HCT116 (cell line): ENCODE results near the gene HOXD3. TPM values are rescaled to one million over a fixed set of nuclear protein-coding genes. Genes with fewer than 3 reads are reported as not detected.

ENCODE experiments used
- ATAC-seq: fragments of 200-7000 bp; cut with Tn5 transposase; 2 replicates; pipeline ENCODE4 v1.9.1; 2020; ENCODE audit warnings: mild to moderate bottlenecking, moderate library complexity
- BruUV-seq: library from RNA; stranded (reverse); fragments of 400-500 nt; replicated peaks from 2 replicates; lab custom pipeline; 2021; lab: Mats Ljungman, UMichigan
- CTCF ChIA-PET: fragments of 300-600 bp; sonication (Branson Sonifier 250); formaldehyde crosslinking; loops from one replicate; lab custom pipeline; 2021; ENCODE audit warnings: antibody characterized with exemption; lab: Charles Lee
- POLR2A ChIA-PET: fragments of 300-600, 350-600 bp; sonication (Branson Sonifier 250); formaldehyde crosslinking; loops from one replicate; lab custom pipeline; 2021; ENCODE audit warnings: antibody characterized with exemption; lab: Charles Lee
- RAD21 ChIA-PET, 2 experiments: fragments of 300-600 bp; sonication (Branson Sonifier 250); formaldehyde crosslinking; loops; one replicate each; lab custom pipeline; 2023; ENCODE audit warnings: low total read pairs in 2 of 2; ENCODE audit not compliant: uncharacterized antibody in 2 of 2, unreplicated experiment in 2 of 2, low non-redundant PET in 1 of 2; lab: Charles Lee
- DNase-seq: peaks from one replicate; pipeline ENCODE4 v3.0.0-alpha.2; 2010; ENCODE audit warnings: low read depth, low spot score
- H2AFZ ChIP-seq: fragments of 200-600 bp; shearing (Covaris generic), sonication (generic); 2 replicates; pipeline ENCODE4 v1.6.1; 2017; ENCODE audit warnings: low read depth, mixed run types, mixed read lengths, antibody characterized with exemption, low read length; ENCODE audit not compliant: poor library complexity, severe bottlenecking
- H3K27ac ChIP-seq: 2 replicates; pipeline ENCODE4 v1.5.1; 2012; ENCODE audit warnings: low read depth, low read length
- H3K27me3 ChIP-seq: fragments of 200-600 bp; sonication (generic); 2 replicates; pipeline ENCODE4 v1.6.1; 2016; ENCODE audit warnings: mixed run types, low read length, mixed read lengths; ENCODE audit not compliant: insufficient read depth
- H3K36me3 ChIP-seq, 2 experiments: fragments of 200-500 bp in 1 of 2; fragments of 200-600 bp in 1 of 2; sonication (Bioruptor generic) in 1 of 2; sonication (generic) in 1 of 2; 2 replicates each; pipeline versions ENCODE4 v1.5.1 to v1.6.1; 2014 to 2016; ENCODE audit warnings: low read length in 2 of 2, inconsistent platforms in 1 of 2, mixed read lengths in 1 of 2, mixed run types in 1 of 2; ENCODE audit not compliant: insufficient read depth in 2 of 2, control insufficient read depth in 1 of 2
- H3K4me1 ChIP-seq, 2 experiments: fragments of 200-600 bp in 1 of 2; sonication (generic) in 1 of 2; 2 replicates each; pipeline versions ENCODE4 v1.5.1 to v1.6.1; 2012 to 2017; ENCODE audit warnings: low read length in 2 of 2, inconsistent platforms in 1 of 2, mild to moderate bottlenecking in 1 of 2, mixed read lengths in 1 of 2, mixed run types in 1 of 2, moderate library complexity in 1 of 2; ENCODE audit not compliant: insufficient read depth in 2 of 2, control insufficient read depth in 1 of 2
- H3K4me2 ChIP-seq: fragments of 200-600 bp; sonication (generic); 2 replicates; pipeline ENCODE4 v1.6.1; 2017; ENCODE audit warnings: mixed run types, low read length, mixed read lengths
- H3K4me3 ChIP-seq, 2 experiments: fragments of 200-600 bp in 1 of 2; sonication (generic) in 1 of 2; replicated peaks in 1 of 2; 2 replicates each; pipeline ENCODE4 v1.5.1; 2011 to 2016; ENCODE audit warnings: low read length in 2 of 2, control low read depth in 1 of 2, low read depth in 1 of 2, mild to moderate bottlenecking in 1 of 2, mixed read lengths in 1 of 2, mixed run types in 1 of 2
- H3K79me2 ChIP-seq: fragments of 200-600 bp; sonication (generic); 2 replicates; pipeline ENCODE4 v1.6.1; 2017; ENCODE audit warnings: mild to moderate bottlenecking, mixed run types, low read length, moderate library complexity, mixed read lengths; ENCODE audit not compliant: insufficient read depth
- H3K9ac ChIP-seq: fragments of 200-600 bp; sonication (generic); 2 replicates; pipeline ENCODE4 v1.6.1; 2016; ENCODE audit warnings: low read length, mixed read lengths
- H3K9me2 ChIP-seq: fragments of 200-600 bp; sonication (generic), shearing (Covaris generic); 2 replicates; pipeline ENCODE4 v1.6.1; 2017; ENCODE audit warnings: mixed run types, mild to moderate bottlenecking, moderate library complexity; ENCODE audit not compliant: insufficient read depth
- H3K9me3 ChIP-seq, 2 experiments: fragments of 200-500 bp in 1 of 2; fragments of 200-600 bp in 1 of 2; sonication (Bioruptor generic) in 1 of 2; sonication (generic) in 1 of 2; 2 replicates each; pipeline ENCODE4 v1.6.1; 2014 to 2017; ENCODE audit warnings: low read length in 2 of 2, mixed read lengths in 2 of 2, inconsistent platforms in 1 of 2, low read depth in 1 of 2, mild to moderate bottlenecking in 1 of 2, mixed run types in 1 of 2, moderate library complexity in 1 of 2; ENCODE audit not compliant: control insufficient read depth in 1 of 2, insufficient read depth in 1 of 2
- H4K20me1 ChIP-seq: fragments of 200-600 bp; sonication (generic), shearing (Covaris generic); 2 replicates; pipeline ENCODE4 v1.6.1; 2017; ENCODE audit warnings: mixed run types, mild to moderate bottlenecking, moderate library complexity; ENCODE audit not compliant: insufficient read depth
- CBX3 ChIP-seq: IDR thresholded peaks from 2 replicates; pipeline ENCODE4 v1.6.1; 2012; ENCODE audit warnings: low read depth
- CEBPB ChIP-seq: IDR thresholded peaks from 2 replicates; pipeline ENCODE4 v1.6.1; 2012; ENCODE audit warnings: low read depth
- EGR1 ChIP-seq: IDR thresholded peaks from 2 replicates; pipeline ENCODE4 v1.6.1; 2012; ENCODE audit warnings: low read depth
- EZH2phosphoT487 ChIP-seq: fragments of 200-600 bp; IDR thresholded peaks from 2 replicates; pipeline ENCODE4 v1.6.1; 2018; ENCODE audit warnings: antibody characterized with exemption, borderline replicate concordance
- JUND ChIP-seq: IDR thresholded peaks from 2 replicates; pipeline ENCODE4 v1.6.1; 2012
- POLR2A ChIP-seq: IDR thresholded peaks from 2 replicates; pipeline ENCODE4 v1.7.0; 2011; ENCODE audit warnings: borderline replicate concordance; ENCODE audit not compliant: insufficient read depth, insufficient read length; ENCODE audit errors: extremely low read depth
- SP1 ChIP-seq: IDR thresholded peaks from 2 replicates; pipeline ENCODE4 v1.6.1; 2012; ENCODE audit warnings: low read depth
- TCF7L2 ChIP-seq: IDR thresholded peaks from 2 replicates; pipeline ENCODE4 v1.7.0; 2011; ENCODE audit warnings: borderline replicate concordance, inconsistent platforms; ENCODE audit not compliant: insufficient read depth, insufficient read length; ENCODE audit errors: extremely low read depth
- ZFX ChIP-seq: fragments of 450-650 bp; IDR thresholded peaks from 2 replicates; pipeline ENCODE4 v1.6.1; 2017
- ZNF274 ChIP-seq: fragments of 200-500 bp; sonication (Bioruptor generic); IDR thresholded peaks from 2 replicates; pipeline ENCODE4 v1.6.1; 2014; ENCODE audit warnings: mild to moderate bottlenecking, low read depth, low read length, inconsistent platforms
- intact Hi-C: fragments of 100-400 bp; cut with micrococcal nuclease; formaldehyde crosslinking; loops from 2 replicates; pipeline ENCODE4 v1.10.0; 2022
- total RNA-seq: library from RNA; stranded (reverse); gene quantifications from one replicate; pipeline ENCODE4 v1.2.1, GENCODE V29; 2021; ENCODE audit not compliant: unreplicated experiment
- TF ChIP-seq, protein P1 (sequence below), 3 experiments: fragments of 200-600 bp in 1 of 3; sonication (generic) in 1 of 3; IDR thresholded peaks in 2 of 3; conservative IDR thresholded peaks in 1 of 3; 2 replicates each; pipeline ENCODE4 v1.5.1; 2012 to 2017; ENCODE audit warnings: low read depth in 2 of 3, low read length in 2 of 3, antibody characterized with exemption in 1 of 3, borderline replicate concordance in 1 of 3, control low read depth in 1 of 3, mild to moderate bottlenecking in 1 of 3, mixed read lengths in 1 of 3, mixed run types in 1 of 3, moderate library complexity in 1 of 3; ENCODE audit not compliant: insufficient read depth in 1 of 3

HOXD3 gene
- total RNA-seq, 1 experiment from 2014 or later: 1.4 TPM

DNA sequence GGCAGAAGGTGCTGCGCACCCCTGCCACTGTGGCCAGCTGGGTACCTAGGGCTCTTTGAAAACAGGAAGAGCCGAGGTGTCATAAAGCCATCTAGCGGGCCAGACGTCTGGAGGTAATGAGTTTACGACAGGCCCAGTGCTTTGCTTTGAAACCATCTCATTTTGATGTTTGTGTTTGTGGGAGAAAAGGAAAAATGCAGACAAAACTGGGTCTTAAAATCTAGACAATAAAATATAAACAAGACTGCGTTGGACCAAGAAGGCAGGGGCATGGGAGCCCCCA, 31.4 kb upstream of the HOXD3 start:
- H3K27me3 ChIP-seq: no peaks in the 10 kb centered on the region
- ChIA-PET POLR2A (no interaction called here), CTCF (interaction anchor here (1.0 to 3.9 kb wide), 5 partner anchors 15 to 1023 kb away, joined by 4 to 31 read pairs (median 7); no protein-coding TSS in a partner anchor), RAD21 (no interaction called here)
- no peak overlapping the region for H3K27ac ChIP-seq
- TF ChIP-seq CEBPB (no peak), POLR2A (no peak), EZH2phosphoT487 (no peak), JUND (no peak), ZFX (no peak), TCF7L2 (no peak), ZNF274 (no peak), SP1 (no peak), EGR1 (no peak), CBX3 (no peak)
- TF ChIP-seq, protein P1, sequence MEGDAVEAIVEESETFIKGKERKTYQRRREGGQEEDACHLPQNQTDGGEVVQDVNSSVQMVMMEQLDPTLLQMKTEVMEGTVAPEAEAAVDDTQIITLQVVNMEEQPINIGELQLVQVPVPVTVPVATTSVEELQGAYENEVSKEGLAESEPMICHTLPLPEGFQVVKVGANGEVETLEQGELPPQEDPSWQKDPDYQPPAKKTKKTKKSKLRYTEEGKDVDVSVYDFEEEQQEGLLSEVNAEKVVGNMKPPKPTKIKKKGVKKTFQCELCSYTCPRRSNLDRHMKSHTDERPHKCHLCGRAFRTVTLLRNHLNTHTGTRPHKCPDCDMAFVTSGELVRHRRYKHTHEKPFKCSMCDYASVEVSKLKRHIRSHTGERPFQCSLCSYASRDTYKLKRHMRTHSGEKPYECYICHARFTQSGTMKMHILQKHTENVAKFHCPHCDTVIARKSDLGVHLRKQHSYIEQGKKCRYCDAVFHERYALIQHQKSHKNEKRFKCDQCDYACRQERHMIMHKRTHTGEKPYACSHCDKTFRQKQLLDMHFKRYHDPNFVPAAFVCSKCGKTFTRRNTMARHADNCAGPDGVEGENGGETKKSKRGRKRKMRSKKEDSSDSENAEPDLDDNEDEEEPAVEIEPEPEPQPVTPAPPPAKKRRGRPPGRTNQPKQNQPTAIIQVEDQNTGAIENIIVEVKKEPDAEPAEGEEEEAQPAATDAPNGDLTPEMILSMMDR (IDR thresholded peaks at IDR 0.05 in 2 of 3, conservative IDR thresholded peaks at IDR 0.05 in 1 of 3; ENCODE audit: borderline replicate concordance in 1 of 3, insufficient read depth in 1 of 3, low read depth in 2 of 3, low read length in 2 of 3): no peak
- H3K36me3 ChIP-seq: no peaks in the 10 kb centered on the region
- BruUV-seq: no TSS peak
- H3K4me3 ChIP-seq: no peak overlapping the region
- H2AFZ ChIP-seq: no peak overlapping the region
- DNase-seq (no peak), ATAC-seq (no peak)
- peaks cover 0 to 13% of the 10 kb centered on the region in 2 experiments; a peak in 2 of 4 replicates for H3K4me1 ChIP-seq
- H3K79me2 ChIP-seq: no peaks in the 10 kb centered on the region
- H3K9ac ChIP-seq: no peak overlapping the region
- H3K9me2 ChIP-seq: no peaks in the 10 kb centered on the region
- no peak overlapping the region for H3K4me2 ChIP-seq
- H3K9me3 ChIP-seq: no peaks in the 10 kb centered on the region
- intact Hi-C loops: loop anchor here (2.0 to 5.0 kb wide), 5 partner anchors 527 to 1632 kb away; no protein-coding TSS in a partner anchor
- H4K20me1 ChIP-seq: no peaks in the 10 kb centered on the region
